ENCODE results near the gene SSB.
"Not testable (repeated sequence)": the region's sequence is repeated elsewhere in the genome, so short reads cannot be mapped to it uniquely, and the experiment has no call there.

Gene SSB

DNA sequence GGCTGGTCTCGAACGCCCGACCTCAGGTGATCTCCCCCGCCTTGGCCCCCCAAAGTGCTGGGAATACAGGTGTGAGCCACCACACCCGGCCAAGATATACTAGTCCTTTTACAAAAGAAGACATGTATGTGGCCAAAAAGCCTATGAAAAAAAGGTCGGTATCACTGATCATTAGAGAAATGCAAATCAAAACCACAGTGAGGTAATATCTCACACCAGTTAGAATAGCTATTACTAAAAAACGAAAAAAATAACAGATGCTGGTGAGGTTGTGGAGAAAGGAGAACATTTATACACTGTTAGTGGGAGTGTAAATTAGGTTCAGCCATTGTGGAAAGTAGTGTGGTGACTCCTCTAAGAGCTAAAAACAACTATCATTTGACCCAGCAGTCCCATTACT is 38.7 kb upstream of the SSB start:
- no peak overlapping the region for H3K27ac ChIP-seq
- H3K4me3 ChIP-seq, result no peak overlapping the region
- no peak for DNase-seq (ENCODE audit: low spot score)
- TF ChIP-seq, protein P1, sequence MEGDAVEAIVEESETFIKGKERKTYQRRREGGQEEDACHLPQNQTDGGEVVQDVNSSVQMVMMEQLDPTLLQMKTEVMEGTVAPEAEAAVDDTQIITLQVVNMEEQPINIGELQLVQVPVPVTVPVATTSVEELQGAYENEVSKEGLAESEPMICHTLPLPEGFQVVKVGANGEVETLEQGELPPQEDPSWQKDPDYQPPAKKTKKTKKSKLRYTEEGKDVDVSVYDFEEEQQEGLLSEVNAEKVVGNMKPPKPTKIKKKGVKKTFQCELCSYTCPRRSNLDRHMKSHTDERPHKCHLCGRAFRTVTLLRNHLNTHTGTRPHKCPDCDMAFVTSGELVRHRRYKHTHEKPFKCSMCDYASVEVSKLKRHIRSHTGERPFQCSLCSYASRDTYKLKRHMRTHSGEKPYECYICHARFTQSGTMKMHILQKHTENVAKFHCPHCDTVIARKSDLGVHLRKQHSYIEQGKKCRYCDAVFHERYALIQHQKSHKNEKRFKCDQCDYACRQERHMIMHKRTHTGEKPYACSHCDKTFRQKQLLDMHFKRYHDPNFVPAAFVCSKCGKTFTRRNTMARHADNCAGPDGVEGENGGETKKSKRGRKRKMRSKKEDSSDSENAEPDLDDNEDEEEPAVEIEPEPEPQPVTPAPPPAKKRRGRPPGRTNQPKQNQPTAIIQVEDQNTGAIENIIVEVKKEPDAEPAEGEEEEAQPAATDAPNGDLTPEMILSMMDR (IDR thresholded peaks at IDR 0.05), result no peak

DNA sequence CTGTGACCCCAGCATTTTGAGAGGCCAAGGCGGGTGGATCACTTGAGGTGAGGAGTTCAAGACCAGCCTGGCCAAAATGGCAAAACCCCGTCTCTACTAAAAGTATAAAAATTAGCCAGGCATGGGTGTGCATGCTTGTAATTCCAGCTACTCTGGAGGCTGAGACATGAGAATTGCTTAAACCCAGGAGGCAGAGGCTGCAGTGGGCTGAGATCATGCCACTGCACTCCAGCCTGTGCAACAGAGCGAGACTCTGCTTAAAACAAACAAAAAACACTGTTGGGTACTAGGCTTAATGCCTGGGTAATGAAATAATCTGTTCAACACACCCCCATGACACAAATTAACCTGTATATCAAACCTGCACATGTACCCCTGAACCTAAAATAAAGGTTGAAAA is 37.9 kb upstream of the SSB start:
- DNase-seq (ENCODE audit: low spot score); H3K4me3 ChIP-seq; H3K27ac ChIP-seq: not testable (repeated sequence)

DNA sequence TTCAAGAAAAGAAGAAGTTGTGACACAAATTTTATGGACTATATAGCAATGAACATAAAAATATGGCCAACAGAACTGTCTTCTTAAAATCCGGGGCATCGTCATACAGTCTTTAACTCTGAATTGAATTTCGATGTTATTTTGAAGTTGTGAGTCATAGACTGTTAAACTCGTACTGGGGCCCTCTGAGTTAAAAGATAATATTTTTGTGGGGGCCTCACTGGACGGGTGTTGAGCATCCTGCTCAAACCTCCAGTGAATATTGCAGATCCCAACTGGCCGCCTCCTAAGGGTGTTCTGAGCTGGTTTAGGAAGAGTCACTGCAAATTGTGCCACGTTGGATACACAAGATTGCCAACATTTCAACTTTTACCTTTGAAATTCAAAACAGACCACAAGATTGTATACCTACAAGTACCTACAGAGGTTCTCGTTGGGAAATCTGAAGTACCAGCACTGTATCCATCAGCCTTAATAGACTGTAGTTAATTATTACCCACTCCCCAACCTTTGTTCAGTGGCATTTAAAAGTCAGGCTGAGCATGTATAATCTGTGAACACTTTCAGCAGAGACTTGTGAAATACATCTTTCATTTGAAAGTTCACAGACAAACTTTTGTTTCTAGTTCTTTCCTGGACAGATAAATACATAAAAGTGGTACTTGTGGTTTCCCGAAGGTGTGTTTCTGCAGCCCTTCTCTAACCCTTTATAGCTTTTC is 37.3 kb upstream of the SSB start:
- Histone ChIP-seq H3K27ac (no peak overlapping the region), H3K4me3 (no peak overlapping the region)
- DNase-seq (ENCODE audit: low spot score), result no peak
- TF ChIP-seq, protein P1 (IDR thresholded peaks at IDR 0.05), result no peak

DNA sequence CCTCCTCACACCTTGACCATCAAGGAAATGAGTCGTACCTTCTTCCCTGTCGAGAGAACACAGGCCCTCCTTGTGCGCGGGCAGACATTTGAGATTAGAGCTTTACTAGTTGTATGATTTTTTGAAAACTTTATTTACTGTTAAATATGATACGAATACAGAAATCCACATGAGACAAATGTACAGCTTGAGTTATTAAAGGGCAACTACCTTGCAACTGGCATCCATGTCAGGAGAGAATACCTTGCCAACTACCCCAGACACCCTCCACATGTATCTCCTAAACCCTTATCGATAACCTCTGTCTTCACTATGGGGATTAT is 36.7 kb upstream of the SSB start:
- DNase-seq (ENCODE audit: low spot score), result no peak
- H3K27ac ChIP-seq, result no peak overlapping the region

DNA sequence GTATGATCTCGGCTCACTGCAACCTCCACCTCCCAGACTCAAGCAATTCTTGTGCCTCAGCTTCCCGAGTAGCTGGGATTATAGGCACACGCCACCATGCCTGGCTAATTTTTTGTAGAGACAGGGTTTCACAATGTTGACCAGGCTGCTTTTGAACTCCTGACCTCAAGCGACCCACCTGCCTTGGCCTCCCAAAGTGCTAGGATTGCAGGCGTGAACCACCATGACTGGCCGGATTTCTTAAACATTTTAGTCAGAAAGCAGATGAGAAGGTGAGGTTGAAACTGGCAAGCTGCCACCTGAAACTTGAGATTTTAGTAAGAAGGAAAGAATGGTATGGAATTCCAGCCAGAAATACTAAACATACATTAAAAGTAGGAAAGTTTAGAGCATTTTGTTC is 33.1 kb upstream of the SSB start:
- DNase-seq (ENCODE audit: low spot score), result no peak
- TF ChIP-seq, protein P1 (IDR thresholded peaks at IDR 0.05), result no peak
- Histone ChIP-seq H3K27ac (no peak overlapping the region), H3K4me3 (no peak overlapping the region)

More for the DNA sequence above, 36.7 kb upstream of the SSB start:
- no peak overlapping the region for H3K4me3 ChIP-seq
- TF ChIP-seq, protein P1 (IDR thresholded peaks at IDR 0.05), result no peak

DNA sequence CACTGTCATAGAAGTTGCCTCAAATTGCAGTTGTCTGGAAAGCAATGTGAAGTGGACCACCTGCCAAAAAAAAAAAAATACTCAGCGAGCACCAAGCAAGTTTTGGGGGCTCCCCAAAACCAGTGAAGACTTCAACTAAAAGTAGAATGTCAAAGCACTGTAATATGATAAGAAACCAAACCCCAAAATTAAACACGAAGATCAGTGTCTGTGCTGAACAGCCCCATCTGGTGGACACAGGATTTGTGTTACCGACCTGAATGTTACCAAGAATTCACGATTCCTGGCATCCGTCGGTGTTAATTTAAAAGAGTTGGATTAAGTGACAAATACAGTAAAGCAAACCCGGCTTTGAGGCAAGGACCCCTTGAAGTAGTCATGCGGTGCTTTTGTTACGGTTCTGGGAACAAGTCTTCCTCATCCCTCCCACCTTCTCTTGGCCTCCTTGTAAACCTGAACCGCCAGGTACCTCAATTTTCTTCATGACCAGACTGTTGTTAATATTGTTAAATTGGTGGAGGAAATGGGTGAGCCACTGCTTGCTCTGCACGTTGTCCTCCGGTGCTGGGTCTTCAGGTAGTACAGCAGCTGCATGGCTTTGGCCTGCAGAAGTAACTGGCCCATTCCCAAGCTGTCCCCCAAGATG is 31.3 kb upstream of the SSB start:
- TF ChIP-seq, protein P1 (IDR thresholded peaks at IDR 0.05), result no peak

DNA sequence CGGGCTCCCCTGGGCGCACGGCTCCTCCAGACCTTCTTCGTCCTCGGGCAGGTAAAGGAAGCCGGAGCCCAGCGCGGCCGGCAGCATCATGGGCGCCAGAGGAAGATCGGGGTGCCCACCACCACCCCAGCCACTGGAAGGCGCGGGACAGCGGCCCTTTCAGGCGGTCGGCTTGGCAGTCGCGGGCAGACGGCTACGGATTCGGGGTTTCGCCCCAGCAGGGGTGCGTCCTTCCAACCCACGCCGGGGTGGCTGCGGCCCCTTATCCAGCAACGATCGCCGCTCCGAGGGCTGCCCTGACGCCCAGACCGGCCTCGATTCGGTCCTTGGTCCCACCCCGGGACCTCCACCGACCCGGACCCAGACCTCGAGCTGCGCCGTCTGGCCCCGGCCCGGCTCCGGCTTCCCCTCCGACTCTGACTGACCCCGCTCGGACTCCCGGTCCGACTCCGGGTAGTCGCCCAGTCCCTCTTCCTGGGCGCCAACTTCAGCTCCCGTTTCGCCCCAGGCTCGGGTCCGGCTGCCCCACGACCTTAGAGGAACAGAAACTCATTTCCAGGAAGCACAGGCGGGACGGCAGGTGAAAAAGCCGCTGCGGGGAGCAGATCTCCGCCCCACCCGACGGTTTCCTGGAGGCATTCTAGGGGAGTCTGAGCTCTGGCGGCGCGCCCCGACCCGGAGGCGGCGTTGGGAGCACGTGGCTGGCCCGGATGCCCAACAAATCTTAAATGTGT is 30.2 kb upstream of the SSB start:
- TF ChIP-seq, protein P1 (IDR thresholded peaks at IDR 0.05), result no peak
- no peak for DNase-seq (ENCODE audit: low spot score)
- peak overlapping the region; percentile 59 for H3K4me3 ChIP-seq
- H3K27ac ChIP-seq, result no peak overlapping the region

More for the DNA sequence above, 31.3 kb upstream of the SSB start:
- no peak for DNase-seq (ENCODE audit: low spot score)
- no peak overlapping the region for H3K27ac ChIP-seq
- H3K4me3 ChIP-seq, result no peak overlapping the region

Data from coronary artery (tissue), 2 donors.